Fibroblast of the conjunctiva (primary cell): Measurements from ENCODE around the gene FIGN.
A peak's percentile ranks its signal among the peaks of the same experiment; 100 is the strongest.

Experiments
- DNase-seq: peaks from one replicate; pipeline ENCODE4 v3.0.0-alpha.2; 2010; ENCODE audit warnings: low read depth

FIGN gene, protein sequence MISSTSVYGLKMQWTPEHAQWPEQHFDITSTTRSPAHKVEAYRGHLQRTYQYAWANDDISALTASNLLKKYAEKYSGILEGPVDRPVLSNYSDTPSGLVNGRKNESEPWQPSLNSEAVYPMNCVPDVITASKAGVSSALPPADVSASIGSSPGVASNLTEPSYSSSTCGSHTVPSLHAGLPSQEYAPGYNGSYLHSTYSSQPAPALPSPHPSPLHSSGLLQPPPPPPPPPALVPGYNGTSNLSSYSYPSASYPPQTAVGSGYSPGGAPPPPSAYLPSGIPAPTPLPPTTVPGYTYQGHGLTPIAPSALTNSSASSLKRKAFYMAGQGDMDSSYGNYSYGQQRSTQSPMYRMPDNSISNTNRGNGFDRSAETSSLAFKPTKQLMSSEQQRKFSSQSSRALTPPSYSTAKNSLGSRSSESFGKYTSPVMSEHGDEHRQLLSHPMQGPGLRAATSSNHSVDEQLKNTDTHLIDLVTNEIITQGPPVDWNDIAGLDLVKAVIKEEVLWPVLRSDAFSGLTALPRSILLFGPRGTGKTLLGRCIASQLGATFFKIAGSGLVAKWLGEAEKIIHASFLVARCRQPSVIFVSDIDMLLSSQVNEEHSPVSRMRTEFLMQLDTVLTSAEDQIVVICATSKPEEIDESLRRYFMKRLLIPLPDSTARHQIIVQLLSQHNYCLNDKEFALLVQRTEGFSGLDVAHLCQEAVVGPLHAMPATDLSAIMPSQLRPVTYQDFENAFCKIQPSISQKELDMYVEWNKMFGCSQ

DNA sequence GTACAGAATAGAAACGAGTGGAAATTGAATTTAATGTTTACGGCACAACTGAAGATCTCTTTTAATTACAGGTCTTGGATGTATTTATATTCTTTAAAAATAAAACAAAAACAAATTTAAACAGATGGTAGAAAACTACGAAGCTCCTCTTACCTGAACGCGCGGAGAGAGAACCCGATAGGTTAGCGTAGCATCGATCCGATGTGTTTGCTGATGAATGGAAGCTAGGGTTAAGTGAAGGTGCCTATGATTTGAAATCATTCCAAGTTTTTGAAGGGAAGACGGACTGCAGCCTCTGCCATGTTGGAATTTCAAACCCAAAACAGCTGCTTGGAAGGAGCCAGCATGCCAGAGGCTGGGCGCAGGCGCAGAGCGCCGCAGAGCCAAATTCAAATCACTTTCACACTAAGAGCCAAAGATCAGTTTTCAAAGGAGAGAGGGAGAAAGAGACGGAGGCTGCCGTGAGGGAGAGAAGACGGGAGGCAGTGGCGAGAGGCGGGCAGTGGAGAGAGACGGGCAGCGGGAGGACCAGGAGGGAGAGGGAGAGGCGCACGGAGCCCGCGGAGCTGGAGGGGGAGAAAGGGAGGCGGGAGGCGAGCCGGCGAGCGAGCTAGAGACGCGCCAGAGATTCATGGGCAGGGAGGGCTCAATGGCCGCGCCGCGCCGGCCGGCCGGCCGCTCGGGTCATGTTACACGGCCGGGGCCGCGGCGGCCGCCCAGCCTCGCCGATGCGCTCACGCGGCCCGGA is at the start of gene FIGN:
Gene FIGN (minus strand): TSS at position 324 of the 748 bp plus-strand sequence. CDS start 1,081 bp downstream, outside the sequence.
- peak; percentile 86 for DNase-seq

DNA sequence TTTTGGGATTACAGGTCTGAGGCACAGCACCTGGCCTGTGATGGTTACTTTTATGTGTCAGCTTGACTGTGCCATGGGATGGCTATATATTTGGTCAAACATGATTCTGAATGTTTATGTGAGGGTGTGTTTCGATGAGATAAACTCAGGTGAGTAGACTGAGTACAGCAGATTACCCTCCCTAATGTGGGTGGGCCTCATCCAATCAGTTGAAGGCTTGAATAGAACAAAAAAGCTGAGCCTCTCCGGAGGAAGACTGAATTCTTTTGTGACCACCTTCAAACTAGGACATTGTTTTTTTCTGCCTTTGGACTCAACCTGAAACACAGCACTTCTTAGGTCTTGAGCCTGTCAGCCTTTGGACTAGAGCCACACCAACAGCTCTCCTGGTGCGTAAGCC is 49.4 kb upstream of the FIGN start:
- no peak for DNase-seq

DNA sequence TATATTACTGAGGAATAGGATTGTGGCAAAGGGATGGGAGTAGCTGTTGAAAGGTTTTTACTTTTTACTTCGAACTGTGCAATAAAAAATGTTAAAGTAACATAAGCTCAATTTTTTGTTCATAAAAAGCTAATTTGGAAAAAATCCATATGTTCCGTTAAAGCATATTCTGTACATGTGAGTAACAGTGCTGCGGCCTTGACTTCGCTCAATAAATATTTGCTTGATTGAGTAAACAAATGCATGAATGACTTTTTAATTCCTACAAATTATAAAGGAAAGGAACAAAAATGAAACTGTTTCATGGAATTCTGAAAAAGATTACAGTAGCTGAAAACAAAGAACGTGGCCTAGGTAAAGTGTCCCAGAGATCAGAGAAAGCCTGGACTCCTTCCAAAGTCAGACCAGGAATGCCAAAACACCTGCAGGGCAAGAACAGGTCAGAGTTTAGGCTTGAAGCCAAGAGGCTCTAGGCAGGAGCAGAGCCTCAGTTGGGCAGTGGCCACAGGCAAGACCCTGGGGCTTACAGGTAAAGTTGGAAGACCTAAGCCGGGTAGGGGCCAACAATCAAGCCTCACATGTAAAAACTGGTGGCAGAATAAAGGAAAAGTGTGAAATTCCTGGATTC is 44.3 kb upstream of the FIGN start:
- no peak for DNase-seq

DNA sequence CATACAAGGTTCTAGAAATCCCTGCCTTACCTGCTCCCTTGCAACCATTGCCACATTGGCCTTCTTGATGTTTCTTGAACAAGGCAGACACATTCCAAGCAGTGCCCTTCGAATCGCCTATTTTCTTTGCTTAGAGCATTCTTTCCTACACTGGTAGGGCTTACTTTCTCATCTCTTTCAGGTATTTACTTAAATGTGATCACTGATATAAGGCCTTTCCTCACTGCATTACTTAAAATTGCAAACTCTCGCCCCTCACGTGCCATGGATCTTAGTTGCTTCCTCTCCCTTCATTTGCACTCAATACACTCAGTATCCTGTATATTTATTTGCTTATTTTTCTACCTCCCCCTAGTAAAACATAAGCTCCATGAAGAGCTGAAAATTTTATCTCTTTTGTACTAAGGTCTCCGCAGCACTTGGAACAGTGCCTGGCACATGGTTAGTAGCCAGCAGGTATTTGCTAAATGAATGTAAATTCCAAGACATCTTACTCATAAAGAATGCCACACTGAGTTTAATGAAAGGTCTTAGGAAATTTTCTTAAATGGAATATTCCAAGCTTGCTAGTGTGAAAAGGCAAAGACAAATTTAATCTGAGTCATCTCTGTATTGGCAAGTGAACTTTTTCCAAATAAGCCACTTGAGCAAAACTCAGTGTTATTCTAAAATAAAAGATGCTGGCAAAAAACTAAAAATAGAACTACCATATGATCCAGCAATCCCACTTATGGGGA is 42.4 kb upstream of the FIGN start:
- peak; percentile 16 for DNase-seq

DNA sequence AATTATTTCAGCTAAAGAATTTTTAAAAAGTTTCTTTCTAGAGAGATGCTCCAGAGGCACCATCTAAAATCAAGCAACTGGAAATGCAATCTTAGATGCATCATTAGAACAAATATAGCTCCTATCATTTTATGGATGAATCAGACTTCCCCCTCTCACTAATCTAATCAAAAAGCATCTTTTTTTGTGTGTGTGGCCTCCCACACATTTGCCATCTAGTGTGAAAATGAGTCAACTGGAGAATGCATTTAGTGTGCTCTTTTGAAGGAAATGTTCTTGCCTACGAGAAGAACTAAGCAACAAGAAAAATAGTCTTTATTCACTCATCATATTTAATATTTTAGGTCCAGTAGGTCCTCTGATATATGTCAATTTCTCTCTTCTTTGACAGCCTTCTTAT is 39.5 kb upstream of the FIGN start:
- no peak for DNase-seq

DNA sequence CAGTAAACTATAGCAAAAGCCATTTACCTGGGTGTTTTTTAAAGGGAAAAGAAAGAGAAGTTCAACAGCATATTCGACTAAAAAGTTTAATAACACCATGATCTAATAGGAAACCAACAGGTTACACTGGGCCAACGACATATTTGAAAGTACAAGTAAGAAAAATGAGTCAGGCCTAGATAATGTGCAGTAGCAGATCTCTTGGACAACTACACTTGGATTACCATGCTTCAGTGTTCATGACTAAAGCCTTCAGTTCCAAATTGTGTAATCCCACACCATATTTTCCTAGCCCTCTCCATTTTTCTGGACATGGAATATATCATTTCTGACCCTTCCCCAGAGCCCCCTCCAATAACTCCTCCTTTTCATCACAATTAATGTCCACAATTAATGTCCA is 39.1 kb upstream of the FIGN start:
- peak; percentile 46 for DNase-seq

DNA sequence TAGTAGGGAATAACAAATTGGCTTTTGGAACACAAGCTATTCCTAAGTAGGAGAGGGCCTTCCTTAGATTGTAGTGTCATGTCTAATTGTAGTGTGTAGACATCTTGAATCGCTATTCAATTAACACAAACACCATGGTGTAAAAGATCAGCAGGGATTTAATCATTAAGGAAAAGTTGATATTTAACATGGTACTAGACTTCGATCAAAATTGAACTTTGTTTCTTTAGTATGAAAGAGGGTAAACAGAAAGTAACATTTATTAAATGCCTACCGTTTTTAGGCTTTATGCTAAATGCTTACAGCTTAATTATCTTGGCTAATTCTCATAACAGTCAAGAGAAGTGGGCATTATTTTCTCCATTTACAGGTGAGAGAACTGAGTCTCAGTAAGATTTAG is 37.5 kb upstream of the FIGN start:
- DNase-seq: no peak

DNA sequence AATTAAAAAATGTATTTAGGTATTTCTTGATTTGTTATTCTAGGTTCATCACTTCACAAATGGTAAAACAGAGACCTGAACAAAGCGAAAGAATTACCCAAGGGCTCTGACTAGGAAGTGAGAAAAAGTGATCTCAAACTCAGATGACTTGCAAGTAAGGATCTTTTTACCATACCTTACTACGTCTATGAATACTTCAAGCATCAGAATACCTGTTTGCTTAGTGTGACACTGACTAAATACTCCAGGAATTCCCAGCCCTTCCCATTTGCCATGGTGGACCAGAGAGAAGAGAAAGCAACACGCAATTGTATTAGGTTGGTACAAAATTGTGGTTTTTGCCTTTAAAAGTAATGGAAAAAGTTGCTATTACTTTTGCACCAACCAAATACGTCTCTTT is 35.8 kb upstream of the FIGN start:
- no peak for DNase-seq

DNA sequence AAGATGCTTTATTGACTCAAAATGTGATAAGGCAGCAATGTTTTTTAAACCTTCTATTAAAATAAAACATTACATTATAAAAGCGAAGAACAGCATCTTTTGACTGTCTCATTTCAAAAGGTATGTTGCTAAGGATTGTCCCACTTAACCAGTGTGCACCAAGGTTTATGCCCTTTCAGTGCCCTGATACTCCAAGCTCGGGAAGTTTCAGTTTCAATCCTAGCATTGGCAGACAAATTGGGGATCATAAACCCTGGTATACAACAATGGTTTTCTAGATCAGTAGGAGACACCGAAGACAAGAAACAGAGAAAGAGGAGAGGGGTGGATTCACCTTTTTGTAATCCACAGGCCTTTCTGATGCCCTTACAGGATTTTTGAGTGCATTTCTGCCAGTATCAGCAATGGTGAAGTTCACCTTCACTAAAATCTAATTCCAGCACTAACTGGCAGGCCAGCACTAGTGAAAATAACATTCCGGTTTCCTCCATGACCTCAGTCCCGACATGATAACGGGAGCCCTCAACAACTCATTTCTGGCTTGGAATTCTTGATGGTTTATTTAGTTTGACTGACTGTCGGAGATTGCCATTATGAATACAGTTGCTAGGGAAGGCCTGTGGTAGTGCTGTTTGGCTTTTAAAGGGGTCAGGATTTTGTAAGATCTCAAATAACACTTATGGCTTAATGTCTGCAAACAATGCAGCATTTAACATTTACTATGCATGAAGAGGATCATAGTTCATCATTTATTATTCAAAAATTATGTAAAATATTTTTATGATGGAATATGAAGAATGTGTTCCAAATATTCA is 33.3 kb upstream of the FIGN start:
- DNase-seq: no peak

DNA sequence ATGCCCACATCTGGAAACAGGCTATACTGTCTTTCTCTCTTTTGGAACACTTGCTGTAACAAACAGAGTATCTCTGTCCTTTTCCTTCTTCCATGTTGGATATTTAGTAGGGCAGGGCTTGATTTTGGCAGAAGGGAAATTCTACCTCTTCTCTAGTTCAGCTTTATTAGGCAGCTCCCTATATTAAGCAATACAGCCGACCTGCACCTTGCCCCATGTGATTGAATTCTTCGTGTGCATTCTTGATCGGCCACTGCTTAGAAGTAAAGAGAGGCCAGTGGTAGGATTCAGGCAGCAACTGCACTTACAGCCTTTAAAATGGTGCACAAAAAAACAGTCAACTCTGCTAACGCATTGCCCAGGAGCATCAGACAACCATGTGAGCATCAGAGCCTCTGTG is 31.3 kb upstream of the FIGN start:
- no peak for DNase-seq

DNA sequence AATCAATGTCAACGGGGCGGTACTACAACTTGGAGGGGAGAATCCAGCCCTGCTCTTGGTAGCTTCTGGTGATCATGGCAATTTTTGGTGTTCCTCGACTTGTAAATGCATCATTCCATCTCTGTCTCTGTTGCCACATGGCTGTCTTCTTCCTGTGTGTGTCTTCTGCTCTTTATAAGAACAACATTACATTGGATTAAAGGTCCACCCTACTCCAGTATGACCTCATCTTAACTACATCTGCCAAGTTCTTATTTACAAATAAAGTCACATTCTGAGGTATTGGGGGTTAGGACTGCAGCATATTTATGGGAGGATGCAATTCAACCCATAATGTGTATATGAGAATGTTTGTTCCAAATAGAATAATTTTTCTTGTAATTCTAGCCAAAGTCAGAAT is 28.8 kb upstream of the FIGN start:
- DNase-seq: no peak

DNA sequence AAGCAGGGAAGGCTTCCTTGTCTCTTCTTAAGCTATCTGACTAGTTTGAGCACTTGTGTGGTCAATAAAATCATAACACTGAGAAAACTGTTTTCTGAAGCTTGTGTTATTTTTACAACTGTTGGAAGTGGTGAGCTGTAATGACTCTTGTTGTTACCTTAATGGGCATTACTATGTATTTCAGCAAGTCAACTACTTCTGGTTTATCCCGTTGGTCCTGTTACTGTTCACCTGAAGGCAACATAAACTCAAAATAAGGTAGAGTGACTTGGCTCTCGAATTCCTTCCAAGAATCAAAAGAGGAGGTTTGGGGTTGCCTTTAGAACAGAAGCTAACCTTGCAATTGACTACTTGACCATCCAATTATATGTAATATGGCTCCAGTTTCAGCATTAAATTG is 23.2 kb upstream of the FIGN start:
- DNase-seq: no peak

DNA sequence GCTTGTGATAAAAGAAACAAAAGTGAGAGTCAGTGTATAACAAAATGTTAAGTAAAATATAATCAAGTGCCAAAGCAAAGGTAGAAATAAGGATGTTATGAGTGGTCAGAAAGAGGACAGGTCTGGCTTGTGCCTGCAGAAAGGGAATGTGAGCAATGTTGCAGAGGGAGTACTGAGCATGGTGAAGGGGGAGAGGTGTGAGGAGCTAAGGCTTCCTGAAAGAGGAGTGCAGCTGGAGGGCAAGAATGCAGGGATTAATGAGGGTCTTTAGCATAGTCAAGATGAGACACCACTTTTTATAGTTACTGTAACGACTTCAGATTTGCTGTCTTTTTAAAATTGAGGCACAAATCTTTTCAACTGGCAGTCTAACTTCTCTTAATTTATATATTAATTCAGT is 22.0 kb upstream of the FIGN start:
- DNase-seq: no peak

DNA sequence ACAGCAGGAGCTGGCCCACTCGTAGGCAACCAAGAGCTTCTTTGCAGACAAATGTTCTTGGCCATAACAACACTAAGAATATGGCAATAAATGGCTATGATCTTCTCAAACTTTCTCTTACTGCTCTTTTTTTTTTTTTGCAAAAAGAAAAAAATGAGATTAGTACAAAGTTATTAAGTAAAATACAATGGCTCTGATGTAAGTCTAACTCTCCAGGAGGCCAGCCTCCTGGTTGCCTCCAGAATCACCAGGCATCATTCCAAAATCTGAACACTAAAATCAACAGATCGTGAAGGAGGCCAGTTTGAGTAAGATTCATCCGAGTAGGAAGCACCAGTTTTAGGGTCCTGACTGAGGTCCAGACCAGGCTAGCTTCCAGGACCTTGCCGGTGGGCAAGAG is 20.8 kb upstream of the FIGN start:
- DNase-seq: no peak

DNA sequence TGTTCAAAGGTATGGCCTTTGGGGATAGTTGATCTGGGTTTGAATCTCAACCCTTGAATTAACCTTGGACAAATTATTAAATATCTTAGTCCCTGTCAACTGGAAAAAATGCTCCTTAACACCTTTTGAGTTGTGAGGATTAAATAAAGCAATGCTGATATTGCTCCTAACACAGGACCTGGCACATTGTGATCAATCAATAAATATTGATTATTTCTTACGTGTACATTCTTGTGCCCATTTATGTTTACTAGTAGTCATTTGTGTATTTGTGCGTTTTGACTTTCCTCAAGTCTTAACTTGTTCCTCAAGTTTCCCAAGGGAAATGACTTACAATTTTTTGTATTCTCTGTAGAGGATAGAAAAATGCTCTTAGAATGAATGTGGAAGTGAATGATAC is 19.6 kb upstream of the FIGN start:
- DNase-seq: no peak

DNA sequence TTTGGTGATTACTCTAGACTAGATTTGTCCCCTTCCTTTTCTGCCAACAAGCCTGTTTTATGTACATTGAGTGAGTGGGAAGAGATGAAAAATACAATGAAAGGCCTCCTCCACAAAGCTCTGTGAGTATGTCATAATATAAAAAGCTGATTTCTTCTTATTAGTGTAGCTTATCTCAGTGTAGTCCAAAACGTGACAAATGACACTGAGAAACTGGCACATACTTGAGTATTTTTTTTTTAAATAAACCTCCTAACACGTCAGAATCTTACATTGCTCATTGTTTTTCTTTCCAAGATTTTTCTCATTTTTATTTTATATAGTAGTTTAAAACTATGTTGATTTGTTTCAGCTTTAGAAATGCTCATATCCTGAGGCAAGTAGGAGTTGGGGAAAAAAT is 17.9 kb upstream of the FIGN start:
- DNase-seq: no peak

DNA sequence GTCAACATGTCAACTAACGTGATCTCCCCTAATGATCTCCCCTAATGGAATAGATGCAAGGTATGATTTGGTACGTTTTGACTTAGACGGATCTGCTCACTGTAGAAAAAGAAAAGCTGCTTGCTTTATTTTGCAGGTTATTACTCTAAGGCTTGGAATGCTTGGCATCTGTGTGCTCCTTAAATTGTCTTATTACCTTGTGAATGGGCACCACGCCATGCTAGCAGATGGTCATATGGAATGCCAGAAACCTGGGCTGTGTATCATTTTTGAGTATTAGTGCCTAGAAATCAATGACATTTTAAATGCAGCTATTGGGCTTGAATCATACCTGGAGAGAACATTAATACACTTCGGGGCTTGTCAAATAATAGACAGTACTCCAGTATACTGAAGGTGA is 16.5 kb upstream of the FIGN start:
- DNase-seq: no peak

DNA sequence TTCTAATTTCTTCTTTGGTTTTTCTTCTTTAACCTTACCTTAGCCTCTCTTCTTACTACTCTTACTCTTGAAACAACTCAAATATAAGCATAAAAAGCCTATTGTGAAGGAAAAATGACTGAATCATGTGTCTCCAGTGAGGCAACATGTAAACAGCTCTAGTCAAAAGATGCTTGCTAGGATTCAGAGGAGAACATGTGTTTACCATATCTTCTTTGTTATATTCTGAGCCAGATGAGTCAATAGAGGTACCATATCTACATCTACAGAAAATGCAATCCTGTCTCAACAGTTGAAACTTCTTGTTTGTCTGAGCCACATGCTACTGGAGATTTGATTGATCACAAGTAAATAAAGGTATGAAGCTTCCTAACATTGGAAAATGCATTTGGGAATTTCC is 15.9 kb upstream of the FIGN start:
- DNase-seq: no peak

DNA sequence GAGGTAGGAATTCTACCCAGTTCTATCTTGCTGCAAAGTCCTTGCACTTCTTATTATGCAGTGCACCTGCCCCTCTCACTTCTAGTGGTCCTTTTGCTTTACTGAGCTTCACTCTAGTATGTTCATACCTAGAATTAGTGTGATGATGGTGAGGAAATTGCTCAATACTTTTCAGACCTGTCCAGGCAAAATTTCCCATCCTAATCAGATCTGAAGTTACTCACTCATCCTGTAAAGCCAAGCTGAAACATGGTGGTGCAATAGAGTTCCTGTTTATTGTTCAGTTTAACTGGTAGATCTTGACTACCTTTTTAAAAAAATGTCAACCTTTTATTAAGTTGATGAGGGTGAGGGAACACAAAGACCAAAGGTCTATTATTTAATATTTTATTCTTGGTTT is 12.6 kb upstream of the FIGN start:
- DNase-seq: no peak

DNA sequence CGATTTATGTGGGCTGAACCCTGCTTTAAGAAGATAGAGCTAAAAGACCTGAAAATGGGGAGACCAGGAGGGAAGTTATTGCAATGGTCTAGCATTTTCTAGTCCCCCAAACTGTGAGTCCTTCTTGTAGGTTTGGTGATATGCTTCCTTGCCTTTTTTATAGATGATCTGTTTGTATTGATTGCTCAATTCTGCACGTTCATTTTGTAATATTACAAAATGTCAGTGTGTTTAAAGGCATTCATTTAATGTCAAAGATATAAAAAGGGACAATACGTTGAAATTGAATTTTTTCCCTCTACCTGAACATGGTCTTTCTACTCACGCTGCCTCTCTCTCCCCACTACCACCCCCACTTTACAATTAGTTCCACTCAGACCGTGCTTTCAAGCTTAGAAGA is 5.6 kb upstream of the FIGN start:
- no peak for DNase-seq

DNA sequence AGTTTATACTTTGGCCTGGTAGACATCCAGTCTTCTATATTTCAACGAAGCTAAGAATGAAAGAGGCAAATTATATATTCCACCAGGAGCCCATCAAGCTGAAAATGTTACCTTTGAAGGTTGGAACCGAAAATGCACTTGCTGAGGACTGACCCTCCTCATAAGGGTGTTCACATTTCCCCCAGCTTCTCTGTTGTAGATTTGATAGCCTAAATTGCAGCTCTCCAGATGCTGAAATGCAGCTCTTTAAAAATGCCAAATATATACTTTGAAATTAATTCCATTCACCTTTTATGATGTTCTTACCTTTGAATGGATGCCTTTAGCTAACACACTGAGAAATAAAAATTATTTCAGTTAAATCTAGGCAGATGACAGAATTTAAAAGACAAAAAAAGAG is 1.8 kb upstream of the FIGN start:
- DNase-seq: no peak
